Right lobe of liver (tissue), 6 donors: Measurements from ENCODE around the gene FBXO31. TPM values are rescaled to one million over a fixed set of nuclear protein-coding genes. Genes with fewer than 3 reads are reported as not detected.
A peak's percentile ranks its signal among the peaks of the same experiment; 100 is the strongest.

Experiments used
- ATAC-seq, 4 donors: fragments of 200-7000 bp; cut with Tn5 transposase; one replicate each; pipeline ENCODE4 v1.9.1; 2020; ENCODE audit warnings: mild to moderate bottlenecking in 4 of 4, moderate library complexity in 4 of 4
- DNase-seq, 3 donors: peaks; one replicate each; pipeline ENCODE4 v3.0.0-alpha.2; 2020
- H3K27ac ChIP-seq, 3 donors: fragments of 200-600 bp; one replicate each; pipeline ENCODE4 v1.8.0; 2022
- H3K27me3 ChIP-seq, 2 donors: fragments of 200-600 bp; one replicate each; pipeline ENCODE4 v1.8.0; 2022
- H3K36me3 ChIP-seq, 4 donors: fragments of 200-600 bp; sonication (generic) in 1 of 4; one replicate each; pipeline versions ENCODE4 v1.5.1 to v1.8.0; 2017 to 2022; ENCODE audit warnings: control low read depth in 1 of 4
- H3K4me1 ChIP-seq, 4 donors: fragments of 200-600 bp; sonication (generic) in 1 of 4; one replicate each; pipeline versions ENCODE4 v1.5.1 to v1.8.0; 2017 to 2022; ENCODE audit warnings: control low read depth in 1 of 4
- H3K4me3 ChIP-seq, 3 donors: fragments of 200-600 bp; one replicate each; pipeline ENCODE4 v1.8.0; 2022
- H3K9me3 ChIP-seq, 4 donors: fragments of 200-600 bp; sonication (generic) in 1 of 4; one replicate each; pipeline versions ENCODE4 v1.5.1 to v1.8.0; 2017 to 2022; ENCODE audit warnings: control low read depth in 1 of 4
- CTCF ChIP-seq, 4 donors: fragments of 200-600 bp in 3 of 4; fragments of 450-650 bp in 1 of 4; IDR thresholded peaks; one replicate each; pipeline versions ENCODE4 v1.5.1 to v1.8.0; 2016 to 2022; ENCODE audit warnings: antibody characterized with exemption in 4 of 4, mild to moderate bottlenecking in 2 of 4
- POLR2A ChIP-seq: fragments of 450-650 bp; IDR thresholded peaks from one replicate; pipeline ENCODE4 v1.6.1; 2017; ENCODE audit warnings: antibody characterized with exemption, mild to moderate bottlenecking
- WGBS: methylation state at CpG from one replicate; pipeline ENCODE4 v1.1.6; 2018; ENCODE audit warnings: low coverage, low lambda C conversion rate; ENCODE audit not compliant: insufficient coverage; ENCODE audit errors: missing lambda C conversion rate; 5-methylcytosine and 5-hydroxymethylcytosine counted together
- intact Hi-C, 2 donors: fragments of 100-400 bp; cut with DNase I; formaldehyde crosslinking; loops; one replicate each; pipeline versions ENCODE4 v1.11.2 to v1.14.1; 2022
- total RNA-seq, 6 experiments: library from RNA; depleted of rRNA in 2 of 6; stranded (reverse); fragments of >200 nt in 2 of 6; fragmentation: NEBNext Ultra II Directional in 3 of 6; extraction: Animal tissue kit (Norgen Biotek cat#: 25700) in 3 of 6; gene quantifications; one replicate each; pipeline versions ENCODE4 v1.1.0 to v1.2.4, GENCODE V29; 2016 to 2023
- donor health status: DM: no; HTN: yes; CAD: no.
- donor health status: DM: no; HTN: no; CAD: no.
- donor health status: DM: no; HTN: no; CAD: no.
- donor health status: DM: no; HTN: yes; CAD: no.
- donor health status: DM: no; HTN: yes; CAD: no.

Gene FBXO31
- total RNA-seq, 6 experiments from 2014 or later: 20.6 to 56.9 (median 31.1) TPM

DNA sequence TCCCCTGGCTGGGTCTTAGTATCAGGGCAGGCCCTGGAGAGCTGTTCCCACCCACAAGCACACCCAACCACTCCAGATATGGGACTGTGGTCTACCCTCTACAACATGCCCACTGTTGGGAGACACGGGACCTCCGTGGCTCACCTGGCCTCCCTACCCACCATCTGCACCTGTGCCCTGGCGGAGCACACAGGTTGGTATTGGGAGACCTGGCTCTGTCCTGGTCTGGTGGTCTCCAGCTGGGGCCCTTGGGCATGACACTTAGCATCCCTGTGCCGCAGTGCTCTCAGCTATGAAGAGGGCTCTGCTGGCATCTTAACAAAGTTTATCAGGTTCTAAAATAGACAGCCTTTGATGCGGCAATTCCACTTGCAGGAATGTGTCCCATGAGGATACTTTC is 72.2 kb downstream of the FBXO31 start:
- WGBS: 96% methylated on average over 2 of the region's 5 CpGs
- TF ChIP-seq CTCF (IDR thresholded peaks at IDR 0.05) (no peak), POLR2A (no peak)
- no peak overlapping the region for H3K27ac ChIP-seq
- ATAC-seq (peak in 1 of 4 donors; percentile 33), DNase-seq (no peak)
- H3K9me3 ChIP-seq: no peaks in the 10 kb centered on the region
- H3K4me1 ChIP-seq: no peaks in the 10 kb centered on the region
- no peaks in the 10 kb centered on the region for H3K27me3 ChIP-seq
- no peak overlapping the region for H3K4me3 ChIP-seq
- no peaks in the 10 kb centered on the region for H3K36me3 ChIP-seq
- intact Hi-C loops: no loop called here

DNA sequence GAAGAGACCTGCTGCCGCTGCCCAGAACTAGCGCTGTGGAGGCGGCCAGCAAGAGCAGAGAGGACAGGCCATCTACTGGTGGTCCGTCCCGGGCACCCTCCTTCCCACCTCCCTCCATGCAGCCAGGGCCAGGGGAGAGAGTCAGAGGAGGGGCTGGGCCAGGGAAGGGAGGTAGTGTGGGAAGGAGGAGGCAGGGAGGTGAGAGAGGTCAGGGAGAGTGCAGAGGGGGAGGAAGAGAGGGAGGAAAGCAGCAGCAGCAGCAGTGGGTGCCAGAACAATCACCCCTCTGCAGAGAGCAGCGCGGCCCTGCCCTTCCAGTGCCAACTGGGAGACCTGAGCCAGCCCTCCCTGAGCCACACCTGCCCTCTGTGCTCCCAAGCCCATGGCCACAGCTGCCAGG is 73.0 kb downstream of the FBXO31 start:
- TF ChIP-seq POLR2A (no peak), CTCF (IDR thresholded peaks at IDR 0.05) (no peak)
- Histone ChIP-seq H3K9me3 (no peaks in the 10 kb centered on the region), H3K4me1 (no peaks in the 10 kb centered on the region), H3K36me3 (no peaks in the 10 kb centered on the region), H3K4me3 (no peak overlapping the region), H3K27ac (no peak overlapping the region), H3K27me3 (no peaks in the 10 kb centered on the region)
- DNase-seq (no peak), ATAC-seq (peak in 1 of 4 donors; percentile 17)
- intact Hi-C loops: no loop called here
- WGBS: 73% methylated on average over 3 of the region's 7 CpGs

DNA sequence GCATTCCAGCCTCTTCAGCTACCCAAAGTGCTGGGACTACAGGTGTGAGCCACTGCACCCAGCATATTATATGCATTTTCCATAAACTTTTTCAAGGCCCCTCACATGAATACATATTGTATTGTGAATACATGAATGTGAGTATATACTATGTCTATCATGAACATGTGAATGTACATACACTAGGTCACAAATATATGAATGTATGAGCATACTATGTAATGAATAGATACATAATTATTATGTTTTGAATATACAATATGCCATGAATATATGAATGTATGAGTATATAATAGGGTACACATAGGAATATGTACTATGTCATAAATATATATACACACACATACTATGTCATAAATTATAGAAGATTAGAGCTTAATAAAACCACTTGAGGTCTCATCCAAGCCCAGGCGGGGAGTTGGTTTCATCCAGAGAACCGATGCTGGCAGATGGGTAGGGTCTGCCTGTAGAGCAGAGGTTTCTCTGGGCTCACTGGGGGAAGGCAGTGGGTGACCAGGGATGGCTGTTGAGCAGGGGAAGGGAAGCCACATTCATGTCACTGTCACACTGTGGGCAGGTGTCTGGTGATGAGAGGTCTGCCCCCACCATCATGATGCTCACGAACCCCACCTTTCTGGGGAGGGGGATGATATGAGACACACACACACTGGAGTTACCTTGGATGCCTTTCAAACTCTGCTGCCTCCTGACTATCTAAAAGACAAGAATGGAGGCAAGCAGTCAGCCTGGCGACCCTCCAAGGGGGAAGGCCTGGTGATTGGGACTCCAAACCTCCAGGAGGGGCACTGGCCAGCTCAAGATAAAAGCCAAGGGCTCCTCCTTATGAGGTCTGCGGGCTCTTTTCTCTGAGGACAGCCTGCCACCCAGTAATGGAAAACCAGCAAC is 73.7 kb downstream of the FBXO31 start:
- no peak overlapping the region for H3K27ac ChIP-seq
- no peaks in the 10 kb centered on the region for H3K27me3 ChIP-seq
- intact Hi-C loops: no loop called here
- H3K4me3 ChIP-seq: no peak overlapping the region
- no peak for ATAC-seq
- TF ChIP-seq POLR2A (no peak), CTCF (IDR thresholded peaks at IDR 0.05) (no peak)
- DNase-seq: no peak
- H3K4me1 ChIP-seq: no peaks in the 10 kb centered on the region
- no peaks in the 10 kb centered on the region for H3K36me3 ChIP-seq
- no peaks in the 10 kb centered on the region for H3K9me3 ChIP-seq
- WGBS: 40% methylated on average over 2 of the region's 5 CpGs

- no peak overlapping the region for H3K27ac ChIP-seq
- no peak for ATAC-seq
- no peak overlapping the region for H3K4me3 ChIP-seq
- no peaks in the 10 kb centered on the region for H3K36me3 ChIP-seq
- H3K9me3 ChIP-seq: no peaks in the 10 kb centered on the region
- no peak for TF ChIP-seq POLR2A
- TF ChIP-seq CTCF (IDR thresholded peaks at IDR 0.05): no peak
- 50% methylated on average over 2 of the region's 4 CpGs for WGBS
- no peak for DNase-seq
- H3K27me3 ChIP-seq: no peaks in the 10 kb centered on the region
- intact Hi-C loops: no loop called here
- H3K4me1 ChIP-seq: no peaks in the 10 kb centered on the region
Observed at GRCh38 chr16:87308826-87309225, 74.8 kb downstream of the FBXO31 start.
